ENCODE data around the gene C11orf68.
A peak's percentile ranks its signal among the peaks of the same experiment; 100 is the strongest.

The C11orf68 gene

DNA sequence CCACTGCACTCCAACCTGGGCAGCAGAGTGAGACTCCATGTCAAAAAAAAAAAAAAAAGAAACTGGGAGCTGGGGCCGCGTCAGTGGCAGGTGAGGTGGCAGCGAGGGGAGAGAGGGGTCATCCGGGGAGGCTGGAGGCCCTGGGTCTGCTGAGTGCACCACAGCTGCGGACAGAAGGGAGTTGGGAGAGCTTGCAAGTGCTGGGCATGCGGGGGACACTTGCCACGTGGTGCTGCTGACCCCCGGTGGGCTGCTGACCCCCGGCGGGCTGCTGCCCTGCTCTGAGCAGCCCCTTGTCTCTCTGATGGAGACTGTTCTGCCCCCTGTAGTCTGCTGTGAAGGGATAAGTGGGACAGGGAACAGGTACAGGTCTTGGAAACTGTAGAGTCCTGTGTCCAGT, 3.0 kb upstream of the C11orf68 start:
- peaks cover 20% of the 10 kb centered on the region for H3K4me1 ChIP-seq (ENCODE audit: control insufficient read depth, insufficient read depth, low read length)
- no peaks in the 10 kb centered on the region for H3K27me3 ChIP-seq (ENCODE audit: control insufficient read depth, insufficient read depth, low read length)
- no peak overlapping the region for H3K9ac ChIP-seq (ENCODE audit: low read length)
- peaks cover 24% of the 10 kb centered on the region for H3K36me3 ChIP-seq (ENCODE audit: control insufficient read depth, insufficient read depth, low read length)
- H3K9me3 ChIP-seq (ENCODE audit: control insufficient read depth, insufficient read depth, low read depth, low read length), result no peaks in the 10 kb centered on the region
- H3K4me3 ChIP-seq (ENCODE audit: low read depth, low read length), result no peak overlapping the region
- no peak overlapping the region for H3K27ac ChIP-seq (ENCODE audit: low read depth, low read length)

DNA sequence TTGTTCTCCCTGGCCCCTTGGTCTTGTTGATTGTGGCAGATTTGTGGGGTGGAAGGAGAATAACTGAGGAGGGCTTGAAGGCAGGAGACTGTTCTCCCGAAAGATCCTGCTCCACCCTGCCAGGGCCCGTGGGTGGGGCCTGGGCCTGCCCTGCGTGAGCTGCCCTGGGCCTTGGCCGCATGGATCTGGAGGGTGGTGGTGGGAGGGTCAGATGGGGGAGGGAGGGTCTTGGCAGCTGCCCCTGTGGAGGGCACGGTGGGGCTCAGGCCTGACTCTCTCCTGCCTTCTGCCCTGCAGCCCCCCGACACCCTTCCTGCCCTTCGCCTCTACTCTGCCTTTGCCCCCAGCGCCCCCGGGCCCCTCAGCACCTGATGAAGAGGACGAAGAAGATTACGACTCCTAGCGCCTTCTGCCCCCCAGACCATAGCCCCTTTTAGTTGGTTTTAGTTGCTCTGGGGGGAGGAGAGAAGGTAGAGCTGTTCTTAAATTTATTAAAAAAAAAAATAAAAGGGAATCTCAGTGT, 2.2 kb upstream of the C11orf68 start:
- no peak overlapping the region for H3K9ac ChIP-seq (ENCODE audit: low read length)
- peaks cover 24% of the 10 kb centered on the region for H3K36me3 ChIP-seq (ENCODE audit: control insufficient read depth, insufficient read depth, low read length)
- no peak overlapping the region for H3K4me3 ChIP-seq (ENCODE audit: low read depth, low read length)

DNA sequence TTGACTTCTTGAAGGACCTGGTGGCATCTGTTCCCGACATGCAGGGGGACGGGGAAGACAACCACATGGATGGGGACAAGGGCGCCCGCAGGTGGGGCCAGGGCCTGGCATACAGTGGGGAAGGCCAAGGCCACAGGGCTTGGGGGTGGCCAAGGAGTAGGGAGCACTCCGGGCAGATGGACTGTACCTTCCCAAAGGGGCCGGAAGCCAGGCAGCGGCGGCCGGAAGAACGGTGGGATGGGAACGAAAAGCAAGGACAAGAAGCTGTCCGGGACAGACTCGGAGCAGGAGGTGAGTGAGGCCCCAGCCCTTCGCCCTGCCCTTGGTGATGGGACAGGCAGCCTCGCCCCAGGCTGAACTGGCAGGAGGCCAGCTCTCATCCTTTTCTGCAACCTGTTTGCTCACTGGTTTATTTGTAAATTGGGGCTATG, 1.5 kb upstream of the C11orf68 start:
- Histone ChIP-seq H3K27me3 (ENCODE audit: control insufficient read depth, insufficient read depth, low read length) (no peaks in the 10 kb centered on the region), H3K4me1 (ENCODE audit: control insufficient read depth, insufficient read depth, low read length) (peaks cover 30% of the 10 kb centered on the region), H3K36me3 (ENCODE audit: control insufficient read depth, insufficient read depth, low read length) (peaks cover 24% of the 10 kb centered on the region), H3K27ac (ENCODE audit: low read depth, low read length) (no peak overlapping the region), H3K4me3 (ENCODE audit: low read depth, low read length) (peak overlapping the region; percentile 82), H3K9ac (ENCODE audit: low read length) (peak overlapping the region; percentile 70), H3K9me3 (ENCODE audit: control insufficient read depth, insufficient read depth, low read depth, low read length) (no peaks in the 10 kb centered on the region)

More for the DNA sequence above, 2.2 kb upstream of the C11orf68 start:
- H3K9me3 ChIP-seq (ENCODE audit: control insufficient read depth, insufficient read depth, low read depth, low read length), result no peaks in the 10 kb centered on the region
- peaks cover 23% of the 10 kb centered on the region for H3K4me1 ChIP-seq (ENCODE audit: control insufficient read depth, insufficient read depth, low read length)
- no peak overlapping the region for H3K27ac ChIP-seq (ENCODE audit: low read depth, low read length)
- no peaks in the 10 kb centered on the region for H3K27me3 ChIP-seq (ENCODE audit: control insufficient read depth, insufficient read depth, low read length)

DNA sequence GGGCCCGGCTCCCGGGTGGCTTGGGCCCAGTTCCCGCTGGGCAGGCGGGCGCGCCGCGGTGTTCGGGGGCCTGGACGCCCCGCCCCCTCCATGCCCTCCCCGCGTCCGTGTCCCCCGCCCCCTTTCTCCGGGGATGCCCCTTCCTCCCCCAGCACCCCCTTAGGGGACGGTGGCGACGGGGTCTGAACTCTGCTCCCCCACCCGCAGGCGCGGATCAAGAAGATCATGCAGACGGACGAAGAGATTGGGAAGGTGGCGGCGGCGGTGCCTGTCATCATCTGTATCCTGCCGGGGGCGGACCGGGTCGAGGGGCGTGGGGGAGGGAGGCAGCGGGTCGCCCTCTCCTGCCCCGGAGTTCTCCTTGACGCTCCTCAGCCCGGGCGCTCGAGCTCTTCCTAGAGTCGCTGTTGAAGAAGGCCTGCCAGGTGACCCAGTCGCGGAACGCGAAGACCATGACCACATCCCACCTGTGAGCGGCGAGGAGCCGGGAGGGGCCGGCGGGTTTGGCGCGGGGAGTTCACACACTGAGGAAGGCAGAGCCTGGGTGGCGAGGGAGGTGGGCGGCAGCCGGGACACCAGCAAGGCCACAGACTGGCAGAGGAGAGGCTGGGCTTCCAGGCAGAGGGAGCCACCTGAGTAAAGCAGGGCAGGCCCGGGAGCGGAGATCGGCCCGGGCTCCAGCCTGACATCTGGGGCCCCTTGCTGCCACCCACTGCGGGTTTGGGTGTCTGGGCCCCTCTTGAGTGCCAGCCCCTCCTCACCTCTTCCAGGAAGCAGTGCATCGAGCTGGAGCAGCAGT, 910 bp upstream of the C11orf68 start:
- peak overlapping the region; percentile 70 for H3K9ac ChIP-seq (ENCODE audit: low read length)
- no peaks in the 10 kb centered on the region for H3K9me3 ChIP-seq (ENCODE audit: control insufficient read depth, insufficient read depth, low read depth, low read length)
- no peak overlapping the region for H3K27ac ChIP-seq (ENCODE audit: low read depth, low read length)
- peaks cover 36% of the 10 kb centered on the region for H3K4me1 ChIP-seq (ENCODE audit: control insufficient read depth, insufficient read depth, low read length)
- H3K27me3 ChIP-seq (ENCODE audit: control insufficient read depth, insufficient read depth, low read length), result no peaks in the 10 kb centered on the region
- H3K36me3 ChIP-seq (ENCODE audit: control insufficient read depth, insufficient read depth, low read length), result peaks cover 24% of the 10 kb centered on the region
- H3K4me3 ChIP-seq (ENCODE audit: low read depth, low read length), result peak overlapping the region; percentile 82

DNA sequence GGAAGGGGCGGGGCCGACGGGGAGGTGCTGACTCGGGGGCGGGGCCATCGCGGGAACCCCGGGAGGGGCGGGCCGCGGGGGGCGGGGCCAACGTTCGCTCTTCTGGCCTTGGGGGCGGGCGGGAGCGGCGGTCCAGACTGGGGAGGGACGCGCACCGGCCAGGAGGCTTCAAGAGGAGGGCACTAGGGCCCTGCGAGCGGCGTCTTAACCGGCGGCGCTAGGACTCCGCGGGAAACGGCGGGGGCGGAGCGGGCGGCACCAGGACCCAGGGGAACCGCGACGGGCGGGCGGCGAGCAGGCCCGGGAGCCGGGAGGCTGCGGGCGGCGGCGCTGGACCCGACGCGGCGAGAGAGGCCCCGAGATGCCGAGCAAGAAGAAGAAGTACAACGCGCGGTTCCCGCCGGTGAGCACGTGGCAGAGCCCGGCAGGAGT, 295 bp upstream of the C11orf68 start, which contains the start of gene DRAP1:
DRAP1 (plus strand) TSS at position 286 of the 432 bp plus-strand sequence; CDS start at position 362, 76 bp downstream.
- H3K4me1 ChIP-seq (ENCODE audit: control insufficient read depth, insufficient read depth, low read length), result peaks cover 37% of the 10 kb centered on the region
- peak within 1 kb of the TSS; percentile 96 for H3K4me3 ChIP-seq (ENCODE audit: low read depth, low read length)
- peaks cover 24% of the 10 kb centered on the region for H3K36me3 ChIP-seq (ENCODE audit: control insufficient read depth, insufficient read depth, low read length)
- peak within 1 kb of the TSS; percentile 90 for H3K9ac ChIP-seq (ENCODE audit: low read length)
- H3K27ac ChIP-seq (ENCODE audit: low read depth, low read length), result peak within 1 kb of the TSS; percentile 85
- no peaks in the 10 kb centered on the region for H3K9me3 ChIP-seq (ENCODE audit: control insufficient read depth, insufficient read depth, low read depth, low read length)
- H3K27me3 ChIP-seq (ENCODE audit: control insufficient read depth, insufficient read depth, low read length), result no peaks in the 10 kb centered on the region

DNA sequence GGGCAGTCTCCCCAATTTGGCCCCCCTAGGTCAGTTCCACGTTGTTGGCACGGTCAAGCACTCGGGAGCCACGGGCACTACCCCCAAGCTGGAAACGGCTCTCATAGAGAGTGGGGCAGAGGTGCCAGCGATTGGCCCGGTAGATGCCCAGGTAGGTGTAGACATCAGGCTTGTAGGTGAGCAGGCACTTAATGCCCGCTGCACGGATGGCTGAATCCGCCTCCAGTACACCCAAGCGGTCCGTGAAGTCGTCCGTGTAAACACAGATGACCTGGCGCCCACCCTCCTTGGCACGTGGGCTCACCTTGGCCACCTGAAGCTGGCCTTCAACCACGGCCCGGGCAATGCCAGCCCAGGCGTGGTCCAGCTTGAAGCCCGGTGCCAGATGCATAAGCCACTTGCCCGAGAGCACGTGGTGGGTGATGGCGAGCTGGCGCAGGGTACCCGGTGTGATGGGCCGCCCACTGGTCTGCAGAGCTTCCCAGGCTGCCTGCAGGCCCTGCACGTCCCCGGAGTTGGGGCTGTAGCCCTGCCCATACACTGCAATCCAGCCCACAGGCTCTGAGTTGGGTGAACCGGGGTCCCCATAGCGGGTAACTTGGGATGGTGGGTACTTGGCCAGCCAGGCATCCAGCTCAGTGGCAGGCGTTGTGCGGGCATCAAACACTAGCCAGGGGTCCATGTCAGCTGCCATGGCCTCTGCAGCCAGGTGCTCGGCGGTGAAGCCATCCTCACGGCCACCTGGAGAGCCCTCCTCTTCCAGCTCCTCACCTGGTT, 1.2 kb downstream of the C11orf68 start:
- Histone ChIP-seq H3K9me3 (ENCODE audit: control insufficient read depth, insufficient read depth, low read depth, low read length) (no peaks in the 10 kb centered on the region), H3K9ac (ENCODE audit: low read length) (peak overlapping the region; percentile 90), H3K27ac (ENCODE audit: low read depth, low read length) (no peak overlapping the region), H3K27me3 (ENCODE audit: control insufficient read depth, insufficient read depth, low read length) (no peaks in the 10 kb centered on the region), H3K4me1 (ENCODE audit: control insufficient read depth, insufficient read depth, low read length) (peaks cover 37% of the 10 kb centered on the region), H3K4me3 (ENCODE audit: low read depth, low read length) (peak overlapping the region; percentile 96), H3K36me3 (ENCODE audit: control insufficient read depth, insufficient read depth, low read length) (peaks cover 14% of the 10 kb centered on the region)

DNA sequence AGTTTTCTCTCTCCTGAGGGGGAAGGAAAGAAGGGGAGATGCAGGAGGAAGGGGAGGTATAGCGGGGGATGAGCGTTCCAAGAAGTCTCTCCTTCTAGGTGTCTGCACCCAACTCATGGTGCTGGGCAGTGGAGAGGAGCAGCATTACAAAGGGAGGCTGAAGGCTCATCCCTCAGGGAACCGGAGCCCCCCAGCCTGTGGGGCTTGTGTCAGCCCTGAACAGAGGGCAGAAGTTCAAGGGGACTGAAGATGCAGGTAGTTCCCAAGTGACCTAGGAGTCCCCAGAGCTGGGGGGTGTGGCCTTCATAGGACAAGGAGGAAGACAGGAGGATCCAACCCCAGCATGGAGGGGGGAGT, 1.8 kb downstream of the C11orf68 start:
- Histone ChIP-seq H3K4me1 (ENCODE audit: control insufficient read depth, insufficient read depth, low read length) (peaks cover 39% of the 10 kb centered on the region), H3K9ac (ENCODE audit: low read length) (no peak overlapping the region), H3K27ac (ENCODE audit: low read depth, low read length) (no peak overlapping the region), H3K9me3 (ENCODE audit: control insufficient read depth, insufficient read depth, low read depth, low read length) (no peaks in the 10 kb centered on the region), H3K36me3 (ENCODE audit: control insufficient read depth, insufficient read depth, low read length) (peaks cover 9% of the 10 kb centered on the region; the same call in 1 of the 2 replicates), H3K27me3 (ENCODE audit: control insufficient read depth, insufficient read depth, low read length) (no peaks in the 10 kb centered on the region), H3K4me3 (ENCODE audit: low read depth, low read length) (no peak overlapping the region)

DNA sequence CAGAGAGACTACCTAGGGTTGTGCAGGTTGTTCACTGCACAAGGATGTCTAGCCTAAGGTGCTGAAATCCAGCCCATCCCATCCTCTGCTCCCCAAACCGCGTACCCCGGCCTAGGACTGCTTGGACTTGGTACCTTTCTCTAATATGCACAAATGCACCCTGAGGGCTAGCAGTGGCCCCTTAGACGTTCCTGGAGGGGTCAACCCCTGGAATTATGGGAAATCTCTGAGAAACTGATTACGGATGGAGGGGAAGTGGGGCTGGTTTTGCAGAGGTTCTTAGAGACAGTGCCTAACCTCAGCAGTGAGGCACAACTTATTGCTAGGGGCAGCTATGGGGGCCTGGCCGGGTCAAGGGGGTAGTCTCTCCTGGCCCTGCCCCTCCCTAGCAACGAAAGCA, 2.5 kb downstream of the C11orf68 start:
- Histone ChIP-seq H3K27ac (ENCODE audit: low read depth, low read length) (no peak overlapping the region), H3K9ac (ENCODE audit: low read length) (peak overlapping the region; percentile 71), H3K4me3 (ENCODE audit: low read depth, low read length) (peak overlapping the region; percentile 29; the same call in 1 of the 2 replicates), H3K27me3 (ENCODE audit: control insufficient read depth, insufficient read depth, low read length) (no peaks in the 10 kb centered on the region), H3K9me3 (ENCODE audit: control insufficient read depth, insufficient read depth, low read depth, low read length) (no peaks in the 10 kb centered on the region), H3K36me3 (ENCODE audit: control insufficient read depth, insufficient read depth, low read length) (0 out of 2 replicates have a peak, but pooled peaks cover 6% of the 10 kb centered on the region), H3K4me1 (ENCODE audit: control insufficient read depth, insufficient read depth, low read length) (peaks cover 46% of the 10 kb centered on the region)

DNA sequence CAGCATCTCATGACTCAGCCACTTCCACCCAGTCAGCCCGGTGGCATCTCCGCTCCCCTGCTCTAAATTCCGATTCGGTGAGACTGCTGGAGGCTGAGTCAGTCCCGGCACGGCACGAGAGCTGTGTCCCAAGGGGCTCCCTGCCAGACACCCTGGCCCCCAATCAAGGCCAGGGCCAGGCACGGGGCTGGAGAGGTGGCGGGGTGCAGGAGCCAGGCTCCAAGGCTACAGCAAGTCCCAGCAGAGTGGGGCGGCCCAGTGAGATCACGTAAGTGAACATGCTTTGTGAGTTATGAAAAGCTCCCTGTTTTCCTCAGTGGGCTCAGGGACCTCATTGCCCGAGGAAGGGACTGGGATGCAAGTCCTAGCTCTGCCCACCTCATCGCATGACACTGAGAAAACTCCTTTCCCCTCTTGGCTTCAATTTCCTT, 3.0 kb downstream of the C11orf68 start:
- H3K9me3 ChIP-seq (ENCODE audit: control insufficient read depth, insufficient read depth, low read depth, low read length), result no peaks in the 10 kb centered on the region
- peaks cover 47% of the 10 kb centered on the region for H3K4me1 ChIP-seq (ENCODE audit: control insufficient read depth, insufficient read depth, low read length)
- 0 out of 2 replicates have a peak, but pooled peaks cover 5% of the 10 kb centered on the region for H3K36me3 ChIP-seq (ENCODE audit: control insufficient read depth, insufficient read depth, low read length)
- peak overlapping the region; percentile 29; the same call in 1 of the 2 replicates for H3K4me3 ChIP-seq (ENCODE audit: low read depth, low read length)
- H3K9ac ChIP-seq (ENCODE audit: low read length), result peak overlapping the region; percentile 71
- peak overlapping the region; percentile 7; the same call in 1 of the 2 replicates for H3K27ac ChIP-seq (ENCODE audit: low read depth, low read length)
- no peaks in the 10 kb centered on the region for H3K27me3 ChIP-seq (ENCODE audit: control insufficient read depth, insufficient read depth, low read length)

DNA sequence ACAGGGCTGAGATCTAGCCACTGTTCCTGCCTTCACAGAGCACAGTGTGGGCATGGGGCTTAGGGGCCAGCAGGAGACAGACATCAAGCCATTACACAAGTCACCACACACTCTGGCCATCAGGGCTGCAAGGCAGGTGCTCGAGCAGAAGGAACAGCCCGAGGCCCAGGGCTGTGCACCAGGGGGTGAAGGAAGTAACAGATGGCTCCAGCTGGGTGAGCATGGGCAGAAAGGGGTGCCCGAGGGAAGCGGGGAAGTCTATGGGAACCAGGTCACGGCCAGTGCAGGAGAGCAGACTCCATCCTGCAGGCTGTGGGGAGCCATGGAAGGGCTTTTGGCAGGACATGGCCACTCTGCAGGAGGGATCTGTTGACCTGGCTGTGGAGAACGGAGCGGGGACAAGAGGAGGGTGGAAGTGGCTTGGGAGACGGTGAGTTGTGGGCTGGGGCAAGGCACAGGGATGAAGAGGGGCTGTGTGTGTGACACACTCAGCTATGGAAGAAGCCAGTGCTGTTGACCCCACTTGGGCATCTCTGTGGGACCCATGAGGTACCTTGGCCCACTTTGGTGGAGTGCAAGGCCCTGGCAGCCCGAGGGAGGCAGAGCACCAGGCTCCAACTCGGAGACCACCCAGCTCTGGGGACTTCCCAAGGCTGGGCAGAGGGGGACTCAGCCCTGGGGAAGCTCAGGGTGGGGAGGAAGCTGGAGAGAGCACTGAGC, 3.6 kb downstream of the C11orf68 start:
- Histone ChIP-seq H3K36me3 (ENCODE audit: control insufficient read depth, insufficient read depth, low read length) (no peaks in the 10 kb centered on the region), H3K9me3 (ENCODE audit: control insufficient read depth, insufficient read depth, low read depth, low read length) (no peaks in the 10 kb centered on the region), H3K4me3 (ENCODE audit: low read depth, low read length) (peak overlapping the region; percentile 29; the same call in 1 of the 2 replicates), H3K27ac (ENCODE audit: low read depth, low read length) (no peak overlapping the region), H3K4me1 (ENCODE audit: control insufficient read depth, insufficient read depth, low read length) (peaks cover 43% of the 10 kb centered on the region), H3K9ac (ENCODE audit: low read length) (peak overlapping the region; percentile 71), H3K27me3 (ENCODE audit: control insufficient read depth, insufficient read depth, low read length) (no peaks in the 10 kb centered on the region)
